Measurements from ENCODE around the gene IQSEC1. TPM values are rescaled to one million over a fixed set of nuclear protein-coding genes. Genes with fewer than 3 reads are reported as not detected.

The IQSEC1 gene
- total RNA-seq, result 10 to 100 TPM; 57.5 to 63.9 TPM

DNA sequence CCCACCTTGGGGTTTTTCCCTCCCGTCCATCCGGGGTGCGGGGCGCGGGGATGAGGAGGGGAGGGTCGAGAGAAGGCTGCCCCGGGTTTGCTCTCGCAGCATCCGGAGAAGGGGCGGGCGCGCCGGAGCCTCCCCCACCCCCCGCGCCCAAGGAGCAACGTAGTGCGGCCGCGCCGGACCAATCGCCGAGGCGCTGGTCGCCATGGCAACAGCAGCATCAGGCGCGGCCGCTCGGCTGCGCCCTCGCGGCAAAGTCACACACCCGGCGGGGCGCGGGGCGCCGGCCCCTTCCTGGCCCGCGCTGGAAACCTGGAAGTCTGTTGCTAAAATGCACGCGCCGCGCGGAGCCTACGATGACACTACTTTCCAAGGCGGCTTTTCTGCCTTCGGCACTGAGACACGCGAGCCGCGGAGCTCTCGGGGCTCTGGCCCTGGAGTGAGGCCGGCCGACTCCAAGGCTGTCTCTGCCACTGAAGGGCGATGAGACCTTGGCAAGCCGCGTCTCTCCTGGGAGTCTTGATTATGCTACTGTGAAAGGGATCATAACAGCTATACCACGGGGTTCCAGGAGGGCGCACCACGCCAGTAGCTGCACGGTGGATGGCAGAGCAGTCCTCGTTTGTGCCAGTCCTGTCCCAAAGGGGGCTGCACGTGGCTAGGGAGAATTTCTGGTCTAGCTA is at the start of gene IQSEC1:
Gene IQSEC1 (minus strand): TSS at position 104 of the 680 bp plus-strand sequence. CDS start 415 bp downstream, outside the sequence.
- Histone ChIP-seq H3K4me3 (peak within 1 kb of the TSS in 1 of 2 donors; percentile 32), H3K9me3 (no peaks in the 10 kb centered on the region), H3K27me3 (peaks cover 0 to 6% of the 10 kb centered on the region in 2 donors), H3K27ac (peak within 1 kb of the TSS in 1 of 2 donors; percentile 42), H3K36me3 (no peaks in the 10 kb centered on the region), H3K4me1 (peaks cover 0 to 36% of the 10 kb centered on the region in 2 donors)
- DNase-seq (ENCODE audit: low spot score), result no peak
- TF ChIP-seq, protein P1, sequence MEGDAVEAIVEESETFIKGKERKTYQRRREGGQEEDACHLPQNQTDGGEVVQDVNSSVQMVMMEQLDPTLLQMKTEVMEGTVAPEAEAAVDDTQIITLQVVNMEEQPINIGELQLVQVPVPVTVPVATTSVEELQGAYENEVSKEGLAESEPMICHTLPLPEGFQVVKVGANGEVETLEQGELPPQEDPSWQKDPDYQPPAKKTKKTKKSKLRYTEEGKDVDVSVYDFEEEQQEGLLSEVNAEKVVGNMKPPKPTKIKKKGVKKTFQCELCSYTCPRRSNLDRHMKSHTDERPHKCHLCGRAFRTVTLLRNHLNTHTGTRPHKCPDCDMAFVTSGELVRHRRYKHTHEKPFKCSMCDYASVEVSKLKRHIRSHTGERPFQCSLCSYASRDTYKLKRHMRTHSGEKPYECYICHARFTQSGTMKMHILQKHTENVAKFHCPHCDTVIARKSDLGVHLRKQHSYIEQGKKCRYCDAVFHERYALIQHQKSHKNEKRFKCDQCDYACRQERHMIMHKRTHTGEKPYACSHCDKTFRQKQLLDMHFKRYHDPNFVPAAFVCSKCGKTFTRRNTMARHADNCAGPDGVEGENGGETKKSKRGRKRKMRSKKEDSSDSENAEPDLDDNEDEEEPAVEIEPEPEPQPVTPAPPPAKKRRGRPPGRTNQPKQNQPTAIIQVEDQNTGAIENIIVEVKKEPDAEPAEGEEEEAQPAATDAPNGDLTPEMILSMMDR (IDR thresholded peaks at IDR 0.05), result no peak

DNA sequence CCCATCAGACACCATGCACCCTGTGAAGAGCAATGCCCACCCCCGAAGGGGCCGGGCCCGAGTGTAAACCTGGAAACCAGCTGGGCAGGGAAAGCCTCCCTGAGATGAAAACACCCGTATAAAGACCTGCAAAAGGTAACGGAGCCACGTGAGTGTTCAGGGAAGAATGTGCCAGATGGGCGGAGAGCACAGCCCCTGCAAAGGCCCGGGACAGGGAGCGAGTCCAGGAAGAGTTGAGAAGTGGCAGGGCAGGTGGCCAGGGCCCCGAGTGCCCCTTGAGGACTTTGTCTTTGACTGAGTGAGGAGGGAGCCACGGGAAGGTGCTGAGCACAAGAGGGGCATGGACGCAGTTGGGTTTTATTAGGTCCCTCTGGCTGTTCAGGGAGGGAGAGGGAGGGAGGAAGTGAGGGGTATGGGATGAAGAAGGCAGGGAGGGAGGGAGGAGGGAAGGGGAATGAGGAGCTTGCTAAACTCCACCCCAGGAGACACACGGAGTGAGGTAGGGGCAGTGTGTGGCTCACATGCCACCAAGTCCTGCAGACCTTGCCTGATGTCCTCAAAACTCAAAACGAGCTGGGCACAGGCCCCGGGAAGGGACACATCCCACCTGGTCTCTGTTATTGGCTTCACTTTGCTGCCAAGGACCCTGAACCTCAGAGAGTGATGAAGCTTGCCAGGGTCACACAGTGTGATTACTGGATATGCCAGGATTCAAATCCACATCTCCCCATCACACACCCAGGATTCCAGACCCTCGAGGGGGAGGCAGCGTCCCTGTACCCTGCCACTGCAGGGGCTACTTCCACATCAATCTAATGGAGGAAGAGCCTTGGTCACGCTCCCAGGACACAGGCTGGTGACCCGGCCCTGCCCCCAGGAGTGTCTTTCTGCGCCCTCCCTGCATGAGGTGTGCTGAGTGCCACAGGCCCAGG is 49.1 kb upstream of the IQSEC1 start:
- no peak overlapping the region for H3K27ac ChIP-seq
- DNase-seq (ENCODE audit: low spot score), result no peak
- H3K36me3 ChIP-seq, result no peaks in the 10 kb centered on the region
- TF ChIP-seq, protein P1 (IDR thresholded peaks at IDR 0.05), result no peak
- H3K4me1 ChIP-seq, result no peaks in the 10 kb centered on the region
- no peaks in the 10 kb centered on the region for H3K9me3 ChIP-seq
- no peaks in the 10 kb centered on the region for H3K27me3 ChIP-seq
- H3K4me3 ChIP-seq, result no peak overlapping the region

DNA sequence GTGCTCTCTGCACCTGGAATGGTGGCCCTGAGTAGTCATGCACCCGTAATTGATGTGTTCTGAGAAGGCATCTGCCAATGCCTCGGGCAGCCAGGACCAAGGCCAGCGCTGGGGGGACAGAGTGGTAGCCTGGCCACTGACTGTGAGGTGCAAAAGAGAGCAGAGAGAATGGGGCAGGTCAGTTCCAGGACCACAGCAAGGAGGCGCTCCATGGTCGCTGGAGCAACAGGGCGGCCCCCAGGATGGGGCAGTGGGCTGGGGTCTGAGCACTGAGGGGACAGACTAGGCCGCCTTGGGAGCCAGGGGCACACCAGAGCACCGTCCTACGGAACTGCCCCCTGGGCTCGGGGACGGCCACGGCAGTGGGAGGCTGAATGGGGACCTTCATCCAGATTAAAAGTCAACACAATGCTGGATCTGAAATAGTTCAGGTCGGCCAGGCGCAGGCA is 48.3 kb upstream of the IQSEC1 start:
- Histone ChIP-seq H3K27me3 (no peaks in the 10 kb centered on the region), H3K27ac (no peak overlapping the region), H3K36me3 (no peaks in the 10 kb centered on the region), H3K9me3 (no peaks in the 10 kb centered on the region), H3K4me3 (no peak overlapping the region), H3K4me1 (no peaks in the 10 kb centered on the region)
- no peak for DNase-seq (ENCODE audit: low spot score)
- TF ChIP-seq, protein P1 (IDR thresholded peaks at IDR 0.05), result no peak

- no peak for DNase-seq (ENCODE audit: low spot score)
- Histone ChIP-seq H3K4me1 (no peaks in the 10 kb centered on the region), H3K27ac (no peak overlapping the region), H3K9me3 (no peaks in the 10 kb centered on the region), H3K36me3 (no peaks in the 10 kb centered on the region), H3K4me3 (no peak overlapping the region), H3K27me3 (no peaks in the 10 kb centered on the region)
- TF ChIP-seq, protein P1 (IDR thresholded peaks at IDR 0.05), result no peak
Observed at GRCh38 chr3:13120928-13121552, 47.8 kb upstream of the IQSEC1 start.

DNA sequence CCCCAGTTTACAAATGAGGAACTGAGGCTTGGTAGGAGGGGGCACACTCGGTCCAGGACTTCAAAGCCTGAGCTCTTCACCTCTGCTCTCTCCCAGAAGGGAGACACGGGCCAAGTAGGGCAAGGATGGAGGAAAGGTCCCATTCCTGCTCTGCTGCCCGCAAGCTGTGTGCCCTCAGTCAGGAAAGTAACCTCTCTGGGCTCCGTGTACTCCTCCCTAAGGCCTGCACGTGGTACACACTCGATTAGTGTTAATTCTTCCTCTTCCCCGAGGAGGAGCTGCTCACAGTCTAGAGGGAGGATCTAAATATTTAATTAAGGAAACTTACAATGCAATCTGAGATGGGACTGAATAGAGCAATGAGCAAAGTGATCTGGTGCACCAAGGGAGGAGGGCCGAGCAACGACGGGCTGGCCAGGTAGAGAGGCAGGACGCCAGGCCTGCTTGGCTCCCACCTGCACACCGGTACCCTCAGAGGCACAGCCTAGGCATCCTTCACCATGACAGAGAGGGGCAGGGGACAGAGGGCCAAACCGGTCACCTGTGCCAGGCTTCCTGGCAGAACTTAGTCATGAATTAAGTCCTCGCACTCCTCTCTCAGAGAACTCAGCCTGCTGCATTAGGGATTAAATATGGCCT is 47.2 kb upstream of the IQSEC1 start:
- Histone ChIP-seq H3K27me3 (no peaks in the 10 kb centered on the region), H3K4me1 (no peaks in the 10 kb centered on the region), H3K27ac (no peak overlapping the region), H3K4me3 (no peak overlapping the region), H3K9me3 (no peaks in the 10 kb centered on the region), H3K36me3 (no peaks in the 10 kb centered on the region)
- no peak for DNase-seq (ENCODE audit: low spot score)
- TF ChIP-seq, protein P1 (IDR thresholded peaks at IDR 0.05), result no peak
